Epithelial cell of proximal tubule (primary cell): Measurements from ENCODE around the gene NUB1. TPM values are rescaled to one million over a fixed set of nuclear protein-coding genes. Genes with fewer than 3 reads are reported as not detected.

Source experiments
- DNase-seq: peaks from one replicate; pipeline ENCODE4 v3.0.0-alpha.2; 2011; ENCODE audit warnings: low read depth
- H3K4me3 ChIP-seq: 2 replicates; pipeline ENCODE4 v1.5.1; 2011; ENCODE audit warnings: low read depth, mild to moderate bottlenecking, low read length
- total RNA-seq: library from RNA; depleted of rRNA; stranded (reverse); fragments of >200 nt; gene quantifications from 2 replicates; pipeline ENCODE4 v1.2.3, GENCODE V29; 2015
- TF ChIP-seq, protein P1 (sequence below): conservative IDR thresholded peaks from 2 replicates; pipeline ENCODE4 v1.5.1; 2012; ENCODE audit warnings: low read depth, mild to moderate bottlenecking, low read length

NUB1 gene
- total RNA-seq, 1 donor from 2014 or later = 70.7 TPM

- DNase-seq = no peak
- no peak overlapping the region for H3K4me3 ChIP-seq
- TF ChIP-seq, protein P1, sequence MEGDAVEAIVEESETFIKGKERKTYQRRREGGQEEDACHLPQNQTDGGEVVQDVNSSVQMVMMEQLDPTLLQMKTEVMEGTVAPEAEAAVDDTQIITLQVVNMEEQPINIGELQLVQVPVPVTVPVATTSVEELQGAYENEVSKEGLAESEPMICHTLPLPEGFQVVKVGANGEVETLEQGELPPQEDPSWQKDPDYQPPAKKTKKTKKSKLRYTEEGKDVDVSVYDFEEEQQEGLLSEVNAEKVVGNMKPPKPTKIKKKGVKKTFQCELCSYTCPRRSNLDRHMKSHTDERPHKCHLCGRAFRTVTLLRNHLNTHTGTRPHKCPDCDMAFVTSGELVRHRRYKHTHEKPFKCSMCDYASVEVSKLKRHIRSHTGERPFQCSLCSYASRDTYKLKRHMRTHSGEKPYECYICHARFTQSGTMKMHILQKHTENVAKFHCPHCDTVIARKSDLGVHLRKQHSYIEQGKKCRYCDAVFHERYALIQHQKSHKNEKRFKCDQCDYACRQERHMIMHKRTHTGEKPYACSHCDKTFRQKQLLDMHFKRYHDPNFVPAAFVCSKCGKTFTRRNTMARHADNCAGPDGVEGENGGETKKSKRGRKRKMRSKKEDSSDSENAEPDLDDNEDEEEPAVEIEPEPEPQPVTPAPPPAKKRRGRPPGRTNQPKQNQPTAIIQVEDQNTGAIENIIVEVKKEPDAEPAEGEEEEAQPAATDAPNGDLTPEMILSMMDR = peak; percentile 45
These were observed 9.4 kb downstream of the NUB1 start for GRCh38 chr7:151351027-151351426.

DNA sequence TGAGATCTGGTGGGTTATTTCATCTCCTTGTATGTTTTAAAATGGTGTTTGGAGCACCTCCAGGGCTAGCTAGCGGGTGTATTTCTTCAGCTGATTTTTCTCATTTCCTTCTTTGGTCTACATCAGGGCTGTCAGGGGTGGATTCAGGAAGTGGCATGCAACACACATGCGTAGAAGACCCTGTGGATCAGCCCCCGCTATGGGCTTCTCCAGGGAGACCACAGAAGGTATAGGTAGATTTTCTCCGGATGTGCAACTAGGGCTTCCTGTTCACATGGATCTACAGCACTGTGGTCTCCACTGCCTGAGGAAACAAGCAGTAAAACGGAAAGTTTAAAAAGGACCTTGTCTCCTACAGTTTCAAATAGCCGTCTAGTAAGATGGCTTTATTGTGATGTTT, 10.4 kb downstream of the NUB1 start:
- DNase-seq = no peak
- TF ChIP-seq, protein P1 = no peak
- H3K4me3 ChIP-seq = no peak overlapping the region

GRCh38 chr7:151352512-151352911, 10.9 kb downstream of the NUB1 start:
- TF ChIP-seq, protein P1 = no peak
- no peak overlapping the region for H3K4me3 ChIP-seq
- no peak for DNase-seq

DNA sequence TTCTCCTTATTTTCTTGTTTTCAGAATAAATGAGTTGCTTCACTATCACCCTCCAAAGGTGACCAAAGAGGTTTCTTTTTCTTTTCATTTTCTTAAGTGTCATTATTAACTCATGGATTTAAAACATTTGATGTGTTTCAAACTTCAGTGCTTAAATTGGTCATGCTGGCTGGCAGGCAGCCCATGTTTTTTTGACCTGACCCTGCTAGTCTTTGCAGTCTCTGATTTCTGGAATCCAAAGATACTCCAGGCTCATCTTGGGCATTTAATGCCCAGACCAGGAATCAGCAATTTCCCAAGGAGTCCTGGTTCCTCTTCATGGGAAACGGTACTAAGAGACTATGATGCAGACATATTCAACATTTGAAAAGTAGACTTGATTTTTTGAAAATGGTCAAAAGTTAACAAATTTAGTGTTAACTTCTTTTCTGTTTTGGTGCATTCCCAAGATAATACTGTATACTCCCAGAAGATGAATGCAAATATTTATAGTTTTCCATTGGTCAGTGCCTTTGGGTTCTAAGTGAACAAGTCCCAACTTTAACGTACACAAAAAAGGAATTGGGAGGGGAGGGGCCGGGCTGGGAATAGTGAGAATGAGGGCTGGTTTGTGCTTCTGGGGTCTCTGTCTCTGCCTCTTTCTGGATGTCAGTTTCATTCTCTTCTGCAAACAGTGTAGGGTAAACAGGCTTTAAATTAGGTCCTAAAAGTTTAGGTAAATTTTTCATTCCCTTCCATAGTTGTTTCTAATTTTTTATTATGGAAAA, 19.8 kb downstream of the NUB1 start:
- no peak overlapping the region for H3K4me3 ChIP-seq
- DNase-seq = no peak
- TF ChIP-seq, protein P1 = no peak

DNA sequence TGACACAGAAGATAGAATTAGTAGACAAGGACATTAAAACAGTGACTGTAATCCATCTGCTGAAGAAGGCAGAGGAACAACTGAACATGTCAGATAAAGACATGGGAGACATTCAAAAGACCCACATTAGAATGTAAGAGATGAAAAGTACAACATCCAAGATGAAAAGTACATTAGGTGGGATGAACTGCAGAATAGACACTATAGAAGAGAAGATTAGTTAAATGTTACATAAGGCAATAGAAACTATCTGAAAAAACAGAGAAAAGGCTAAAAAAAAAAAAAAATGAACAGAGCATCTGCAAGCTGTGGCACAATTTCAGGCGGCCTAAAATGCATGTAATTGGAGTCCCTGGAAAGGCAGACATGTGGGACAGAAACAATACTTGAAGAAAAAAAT, 21.6 kb downstream of the NUB1 start:
- DNase-seq = no peak
- TF ChIP-seq, protein P1 = no peak
- H3K4me3 ChIP-seq = no peak overlapping the region

DNA sequence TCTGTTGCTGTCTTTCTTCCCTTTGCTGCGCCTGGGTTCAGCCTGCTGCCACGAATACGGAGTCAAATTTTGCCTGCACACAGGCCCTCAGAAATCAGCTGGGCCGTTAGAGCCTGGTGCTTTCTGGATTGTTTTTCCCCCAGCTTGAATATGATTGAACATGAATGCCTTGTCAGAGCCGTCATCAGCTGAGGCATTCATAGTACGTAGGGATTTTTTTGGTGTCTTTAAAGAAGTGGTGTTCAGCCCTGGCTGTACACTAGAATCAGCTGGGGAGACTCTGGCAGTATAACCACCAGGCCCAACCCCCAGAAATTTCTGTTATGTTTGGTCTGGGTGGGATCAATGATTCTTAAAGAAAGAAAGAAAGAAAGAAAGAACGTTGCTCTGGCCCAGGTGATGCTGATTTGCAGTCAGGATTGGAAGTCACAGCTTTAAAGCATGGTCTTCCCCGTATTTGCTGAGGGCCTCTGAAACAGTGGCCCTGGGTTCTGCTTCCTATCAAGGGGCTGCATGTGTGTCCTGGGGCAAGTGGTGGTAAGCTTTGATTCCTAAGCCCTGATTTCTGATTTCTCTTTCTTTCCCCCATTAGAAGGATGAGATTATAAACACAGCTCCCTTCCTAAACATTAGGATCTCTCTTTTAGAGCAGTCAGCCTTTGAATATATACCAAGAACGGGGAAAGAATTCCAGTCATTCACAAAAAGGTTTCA, 24.7 kb downstream of the NUB1 start:
- no peak overlapping the region for H3K4me3 ChIP-seq

More for the DNA sequence above, 24.7 kb downstream of the NUB1 start:
- TF ChIP-seq, protein P1 = no peak
- DNase-seq = no peak
